Parathyroid adenoma (tissue), 2 donors: ENCODE results near the gene DEFB125.

Source experiments
- H2AFZ ChIP-seq: fragments of 300-600 bp; sonication (generic); one replicate; pipeline ENCODE4 v1.7.0; 2017; ENCODE audit warnings: antibody characterized with exemption, mild to moderate bottlenecking
- H3K27ac ChIP-seq: fragments of 300-600 bp; sonication (generic); one replicate; pipeline ENCODE4 v1.7.0; 2017
- H3K27me3 ChIP-seq: fragments of 300-600 bp; sonication (generic); one replicate; pipeline ENCODE4 v1.7.0; 2017; ENCODE audit warnings: low read length; ENCODE audit not compliant: control insufficient read depth, insufficient read depth
- H3K36me3 ChIP-seq: fragments of 300-600 bp; sonication (generic); one replicate; pipeline ENCODE4 v1.7.0; 2017; ENCODE audit warnings: low read length; ENCODE audit not compliant: control insufficient read depth, insufficient read depth
- H3K4me1 ChIP-seq: fragments of 300-600 bp; sonication (generic); one replicate; pipeline ENCODE4 v1.7.0; 2017; ENCODE audit warnings: control low read depth
- H3K4me2 ChIP-seq: fragments of 300-600 bp; sonication (generic); one replicate; pipeline ENCODE4 v1.7.0; 2017; ENCODE audit warnings: low read length
- H3K4me3 ChIP-seq: fragments of 300-600 bp; sonication (generic); one replicate; pipeline ENCODE4 v1.7.0; 2017; ENCODE audit warnings: low read depth, low read length
- H3K79me2 ChIP-seq: fragments of 300-600 bp; sonication (generic); one replicate; pipeline ENCODE4 v1.7.0; 2017; ENCODE audit warnings: control low read depth
- H3K9ac ChIP-seq: fragments of 300-600 bp; sonication (generic); one replicate; pipeline ENCODE4 v1.7.0; 2017; ENCODE audit warnings: mild to moderate bottlenecking
- H3K9me3 ChIP-seq: fragments of 300-600 bp; sonication (generic); one replicate; pipeline ENCODE4 v1.7.0; 2017; ENCODE audit warnings: low read length; ENCODE audit not compliant: control insufficient read depth
- TF ChIP-seq, protein P1 (sequence below): fragments of 300-600 bp; sonication (generic); IDR thresholded peaks from one replicate; pipeline ENCODE4 v1.7.0; 2017; ENCODE audit warnings: antibody characterized with exemption, mild to moderate bottlenecking
- donor health status: primary hyperparathyroidism.

DEFB125 gene

DNA sequence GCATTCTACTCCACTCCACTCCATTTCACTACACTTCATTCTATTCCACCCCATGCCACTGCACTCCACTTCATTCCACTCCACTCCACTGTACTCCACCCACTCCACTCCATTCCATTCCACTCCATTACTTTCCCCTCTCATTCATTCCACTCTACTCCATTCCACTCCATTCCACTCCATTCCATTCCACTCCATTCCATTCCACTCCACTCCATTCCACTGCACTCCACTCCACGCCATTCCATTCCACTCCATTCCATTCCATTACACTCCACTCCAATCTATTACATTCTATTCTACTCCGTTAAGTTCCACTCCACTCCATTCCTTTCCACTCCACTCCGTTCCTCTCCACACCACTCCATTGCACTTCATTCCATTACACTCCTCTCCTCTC, 25.0 kb upstream of the DEFB125 start:
- Histone ChIP-seq H3K4me1 (no peaks in the 10 kb centered on the region), H3K9me3 (no peaks in the 10 kb centered on the region), H3K27me3 (no peaks in the 10 kb centered on the region), H3K9ac (no peak overlapping the region), H3K79me2 (no peaks in the 10 kb centered on the region), H3K27ac (no peak overlapping the region), H3K36me3 (no peaks in the 10 kb centered on the region), H3K4me3 (no peak overlapping the region), H3K4me2 (no peak overlapping the region), H2AFZ (no peak overlapping the region)
- TF ChIP-seq, protein P1, sequence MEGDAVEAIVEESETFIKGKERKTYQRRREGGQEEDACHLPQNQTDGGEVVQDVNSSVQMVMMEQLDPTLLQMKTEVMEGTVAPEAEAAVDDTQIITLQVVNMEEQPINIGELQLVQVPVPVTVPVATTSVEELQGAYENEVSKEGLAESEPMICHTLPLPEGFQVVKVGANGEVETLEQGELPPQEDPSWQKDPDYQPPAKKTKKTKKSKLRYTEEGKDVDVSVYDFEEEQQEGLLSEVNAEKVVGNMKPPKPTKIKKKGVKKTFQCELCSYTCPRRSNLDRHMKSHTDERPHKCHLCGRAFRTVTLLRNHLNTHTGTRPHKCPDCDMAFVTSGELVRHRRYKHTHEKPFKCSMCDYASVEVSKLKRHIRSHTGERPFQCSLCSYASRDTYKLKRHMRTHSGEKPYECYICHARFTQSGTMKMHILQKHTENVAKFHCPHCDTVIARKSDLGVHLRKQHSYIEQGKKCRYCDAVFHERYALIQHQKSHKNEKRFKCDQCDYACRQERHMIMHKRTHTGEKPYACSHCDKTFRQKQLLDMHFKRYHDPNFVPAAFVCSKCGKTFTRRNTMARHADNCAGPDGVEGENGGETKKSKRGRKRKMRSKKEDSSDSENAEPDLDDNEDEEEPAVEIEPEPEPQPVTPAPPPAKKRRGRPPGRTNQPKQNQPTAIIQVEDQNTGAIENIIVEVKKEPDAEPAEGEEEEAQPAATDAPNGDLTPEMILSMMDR: no peak

DNA sequence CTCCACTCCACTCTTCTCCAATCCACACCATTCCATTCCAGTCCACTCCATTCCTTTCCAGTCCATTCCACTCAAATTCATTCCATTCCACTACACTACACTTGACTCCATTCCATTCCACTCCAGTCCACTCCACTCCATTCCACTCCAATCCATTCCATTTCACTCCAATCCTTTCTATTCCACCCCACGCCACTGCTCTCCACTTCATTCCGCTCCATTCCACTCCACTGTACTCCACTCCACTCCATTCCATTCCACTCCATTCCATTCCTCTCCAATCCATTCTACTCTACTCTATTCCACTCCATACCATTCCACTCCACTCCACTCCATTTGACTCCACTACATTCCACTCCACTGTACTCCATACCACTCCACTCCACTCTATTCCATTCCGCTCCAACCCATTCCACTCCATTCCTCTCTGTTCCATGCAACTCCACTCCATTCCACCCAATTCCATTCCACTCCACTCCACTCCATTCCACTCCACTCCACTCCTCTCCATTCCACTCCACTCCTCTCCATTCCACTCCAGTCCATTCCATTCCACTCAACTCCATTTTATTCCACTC, 23.4 kb upstream of the DEFB125 start:
- Histone ChIP-seq H2AFZ (no peak overlapping the region), H3K9me3 (no peaks in the 10 kb centered on the region), H3K4me3 (no peak overlapping the region), H3K4me2 (no peak overlapping the region), H3K36me3 (no peaks in the 10 kb centered on the region), H3K79me2 (no peaks in the 10 kb centered on the region), H3K27ac (no peak overlapping the region), H3K4me1 (no peaks in the 10 kb centered on the region), H3K9ac (no peak overlapping the region), H3K27me3 (no peaks in the 10 kb centered on the region)
- TF ChIP-seq, protein P1: no peak

- H3K9ac ChIP-seq: no peak overlapping the region
- no peak overlapping the region for H2AFZ ChIP-seq
- no peaks in the 10 kb centered on the region for H3K79me2 ChIP-seq
- H3K36me3 ChIP-seq: no peaks in the 10 kb centered on the region
- H3K9me3 ChIP-seq: no peaks in the 10 kb centered on the region
- H3K27ac ChIP-seq: no peak overlapping the region
- H3K4me2 ChIP-seq: no peak overlapping the region
- H3K4me1 ChIP-seq: no peaks in the 10 kb centered on the region
- no peaks in the 10 kb centered on the region for H3K27me3 ChIP-seq
- TF ChIP-seq, protein P1: no peak
- no peak overlapping the region for H3K4me3 ChIP-seq
These were observed 22.6 kb upstream of the DEFB125 start for GRCh38 chr20:64766-65322.

DNA sequence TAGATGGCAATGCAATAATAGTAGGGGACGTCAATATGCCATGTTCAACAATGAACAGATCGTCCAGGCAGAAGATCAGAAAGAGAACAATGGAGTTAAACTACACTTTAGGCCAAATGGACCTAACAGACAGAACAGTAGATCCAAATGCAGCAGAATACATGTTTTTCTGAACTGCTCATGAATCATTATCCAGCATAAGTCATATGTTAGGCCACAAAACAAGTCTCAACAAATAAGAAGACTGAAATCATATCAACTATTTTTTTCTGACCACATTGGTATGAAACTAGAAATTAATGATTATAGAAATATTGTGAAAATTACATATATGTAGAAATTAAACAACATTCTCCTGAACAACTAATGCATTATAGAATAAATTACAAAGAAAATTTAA, 10.2 kb upstream of the DEFB125 start:
- Histone ChIP-seq H3K36me3 (no peaks in the 10 kb centered on the region), H3K9ac (no peak overlapping the region), H3K4me3 (no peak overlapping the region), H3K27ac (no peak overlapping the region), H3K27me3 (no peaks in the 10 kb centered on the region), H3K79me2 (no peaks in the 10 kb centered on the region), H2AFZ (no peak overlapping the region), H3K4me1 (no peaks in the 10 kb centered on the region), H3K4me2 (no peak overlapping the region), H3K9me3 (no peaks in the 10 kb centered on the region)
- TF ChIP-seq, protein P1: no peak

GRCh38 chr20:78338-78737, 9.1 kb upstream of the DEFB125 start:
- Histone ChIP-seq H3K36me3 (no peaks in the 10 kb centered on the region), H3K79me2 (no peaks in the 10 kb centered on the region), H3K27ac (no peak overlapping the region), H3K27me3 (no peaks in the 10 kb centered on the region), H2AFZ (no peak overlapping the region), H3K4me3 (no peak overlapping the region), H3K9ac (no peak overlapping the region), H3K9me3 (no peaks in the 10 kb centered on the region), H3K4me1 (no peaks in the 10 kb centered on the region), H3K4me2 (no peak overlapping the region)
- TF ChIP-seq, protein P1: no peak
